GOT3 (cell line): Measurements from ENCODE around the gene NHLH2.
A peak's percentile ranks its signal among the peaks of the same experiment; 100 is the strongest.

Source experiments
- DNase-seq: peaks from one replicate; lab custom pipeline; 2025; ENCODE audit warnings: mixed read lengths; lab: John Stamatoyannopoulos, UW

NHLH2 gene

GRCh38 chr1:115838431-115839028 is 2.4 kb downstream of the NHLH2 start:
- no peak for DNase-seq

GRCh38 chr1:115837740-115838421 is 3.0 kb downstream of the NHLH2 start:
- DNase-seq, result no peak

GRCh38 chr1:115837341-115837739 is 3.6 kb downstream of the NHLH2 start:
- no peak for DNase-seq

- no peak for DNase-seq
Observed at GRCh38 chr1:115833856-115834255, 7.1 kb downstream of the NHLH2 start.

- DNase-seq, result no peak
Observed at GRCh38 chr1:115832651-115833050, 8.3 kb downstream of the NHLH2 start.

GRCh38 chr1:115830963-115831362 is 10.0 kb downstream of the NHLH2 start:
- DNase-seq, result no peak

GRCh38 chr1:115829947-115830346 is 11.0 kb downstream of the NHLH2 start:
- DNase-seq, result no peak

- peak; percentile 7 for DNase-seq
Observed at GRCh38 chr1:115829023-115829674, 11.8 kb downstream of the NHLH2 start.

- DNase-seq, result no peak
Observed at GRCh38 chr1:115828101-115829022, 12.6 kb downstream of the NHLH2 start.

GRCh38 chr1:115827452-115828044 is 13.4 kb downstream of the NHLH2 start:
- DNase-seq, result no peak

- DNase-seq, result no peak
Observed at GRCh38 chr1:115826628-115827027, 14.3 kb downstream of the NHLH2 start.

GRCh38 chr1:115822117-115822516 is 18.8 kb downstream of the NHLH2 start:
- DNase-seq, result no peak

GRCh38 chr1:115815694-115816093 is 25.2 kb downstream of the NHLH2 start:
- DNase-seq, result no peak

GRCh38 chr1:115814685-115815398 is 26.1 kb downstream of the NHLH2 start:
- no peak for DNase-seq

GRCh38 chr1:115813727-115814126 is 27.2 kb downstream of the NHLH2 start:
- no peak for DNase-seq

GRCh38 chr1:115811140-115811828 is 29.6 kb downstream of the NHLH2 start:
- no peak for DNase-seq

GRCh38 chr1:115810609-115811008 is 30.3 kb downstream of the NHLH2 start:
- DNase-seq, result no peak

GRCh38 chr1:115809847-115810246 is 31.1 kb downstream of the NHLH2 start:
- no peak for DNase-seq

GRCh38 chr1:115809076-115809475 is 31.9 kb downstream of the NHLH2 start:
- DNase-seq, result no peak

- DNase-seq, result no peak
Observed at GRCh38 chr1:115807723-115808122, 33.2 kb downstream of the NHLH2 start.

GRCh38 chr1:115805597-115805996 is 35.3 kb downstream of the NHLH2 start:
- DNase-seq, result no peak
